Psoas muscle (tissue), 8 donors: Measurements from ENCODE around the gene RPL28. TPM values are rescaled to one million over a fixed set of nuclear protein-coding genes. Genes with fewer than 3 reads are reported as not detected.
"Not testable (repeated sequence)": the region's sequence is repeated elsewhere in the genome, so short reads cannot be mapped to it uniquely, and the experiment has no call there.

ENCODE experiments used
- ATAC-seq, 4 donors: fragments of 200-7000 bp; cut with Tn5 transposase; one replicate each; pipeline ENCODE4 v1.9.1; 2020; ENCODE audit warnings: moderate library complexity in 3 of 4, mild to moderate bottlenecking in 2 of 4
- DNase-seq, 2 donors: peaks; one replicate each; pipeline ENCODE4 v3.0.0-alpha.2; 2020
- H3K27ac ChIP-seq: fragments of 200-600 bp; one replicate; pipeline ENCODE4 v1.8.0; 2022
- H3K27me3 ChIP-seq, 3 donors: fragments of 200-600 bp in 1 of 3; one replicate each; pipeline versions ENCODE4 v1.6.1 to v1.8.0; 2013 to 2022; ENCODE audit warnings: low read length in 2 of 3, mild to moderate bottlenecking in 2 of 3, moderate library complexity in 1 of 3; ENCODE audit not compliant: insufficient read depth in 3 of 3
- H3K36me3 ChIP-seq, 2 donors: fragments of 200-600 bp in 1 of 2; one replicate each; pipeline versions ENCODE4 v1.6.1 to v1.8.0; 2013 to 2022; ENCODE audit warnings: low read depth in 1 of 2, mild to moderate bottlenecking in 1 of 2, moderate library complexity in 1 of 2; ENCODE audit not compliant: insufficient read depth in 1 of 2
- H3K4me1 ChIP-seq: fragments of 200-600 bp; one replicate; pipeline ENCODE4 v1.8.0; 2022
- H3K4me3 ChIP-seq: fragments of 200-600 bp; one replicate; pipeline ENCODE4 v1.8.0; 2022; ENCODE audit warnings: mild to moderate bottlenecking
- H3K9me3 ChIP-seq: fragments of 200-600 bp; one replicate; pipeline ENCODE4 v1.8.0; 2022
- WGBS, 3 donors: extraction: QIAGEN DNeasy Blood & Tissue Kit; methylation state at CpG; one replicate each; pipeline versions ENCODE4 v1.1.6 to v1.1.7; 2013; 5-methylcytosine and 5-hydroxymethylcytosine counted together
- intact Hi-C, 2 donors: fragments of 100-400 bp; cut with DNase I; formaldehyde crosslinking; loops; one replicate each; pipeline versions ENCODE4 v1.11.0 to v1.14.2; 2022
- polyA plus RNA-seq, 3 donors: library from polyadenylated mRNA; stranded (reverse); fragments of 200-250 nt; gene quantifications; one replicate each; pipeline ENCODE4 v1.2.3, GENCODE V29; 2013
- total RNA-seq, 4 donors: library from RNA; stranded (reverse); fragmentation: NEBNext Ultra II Directional in 2 of 4; extraction: Animal tissue kit (Norgen Biotek cat#: 25700) in 2 of 4; gene quantifications; one replicate each; pipeline versions ENCODE4 v1.2.1 to v1.2.4, GENCODE V29; 2021 to 2023
- TF ChIP-seq, protein P1 (sequence below): fragments of 200-600 bp; IDR thresholded peaks from one replicate; pipeline ENCODE4 v1.8.0; 2022; ENCODE audit warnings: antibody characterized with exemption
- donor health status: healthy with polysubstance abuse.
- donor health status: DM: no; HTN: no; CAD: no; lungs with moderate emphysema.
- donor health status: Bipolar disorder and iron deficiency.
- donor health status: healthy.
- donor health status: DM: yes; HTN: yes; CAD: no.
- donor health status: DM: no; HTN: no; CAD: no.
- donor health status: DM: no; HTN: no; CAD: no.
- donor health status: DM: yes; HTN: yes; CAD: no.

RPL28 gene
- total and polyA plus RNA-seq, 7 donors, result 547 to 1,362 (median 675) TPM

DNA sequence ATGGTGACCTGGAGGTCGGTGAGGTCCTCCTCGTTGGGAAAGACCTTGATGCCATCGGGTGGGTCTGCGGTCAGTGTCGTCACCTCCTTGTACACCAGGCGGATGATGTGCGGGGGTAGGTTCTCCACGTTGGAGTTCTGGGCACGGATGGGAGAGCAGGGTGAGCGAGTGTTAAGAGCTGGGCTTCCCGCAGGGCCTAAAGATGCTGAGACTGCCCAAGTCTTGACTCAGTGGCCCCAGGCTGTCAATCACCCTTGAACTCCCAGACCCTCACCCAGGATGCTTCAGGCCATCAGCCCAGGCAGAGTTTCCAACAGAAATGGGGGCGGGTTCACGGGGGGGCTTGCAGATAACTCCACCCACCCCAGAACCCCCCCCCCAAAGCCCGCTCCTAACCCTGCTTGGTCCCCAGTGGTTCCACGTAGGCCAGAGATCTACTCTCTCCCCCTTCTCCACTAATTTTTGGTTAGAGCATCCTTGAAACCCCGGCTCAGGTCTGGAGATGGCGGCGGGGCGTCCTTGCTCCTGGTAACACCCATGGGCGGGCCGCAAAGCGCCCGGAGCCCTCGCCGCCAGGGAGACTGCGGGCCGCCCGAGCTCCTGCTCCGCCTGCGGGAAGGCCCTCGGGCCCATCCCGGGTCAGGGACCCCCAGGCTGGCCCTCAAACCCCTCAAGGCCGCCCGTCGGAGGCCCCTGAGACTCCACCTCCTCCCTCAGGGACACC is 21.3 kb downstream of the RPL28 start:
- H3K9me3 ChIP-seq, result no peaks in the 10 kb centered on the region
- 15 to 21% (median 18%) methylated on average over 33 to 35 of the region's 35 CpGs for WGBS, 3 donors
- TF ChIP-seq, protein P1, sequence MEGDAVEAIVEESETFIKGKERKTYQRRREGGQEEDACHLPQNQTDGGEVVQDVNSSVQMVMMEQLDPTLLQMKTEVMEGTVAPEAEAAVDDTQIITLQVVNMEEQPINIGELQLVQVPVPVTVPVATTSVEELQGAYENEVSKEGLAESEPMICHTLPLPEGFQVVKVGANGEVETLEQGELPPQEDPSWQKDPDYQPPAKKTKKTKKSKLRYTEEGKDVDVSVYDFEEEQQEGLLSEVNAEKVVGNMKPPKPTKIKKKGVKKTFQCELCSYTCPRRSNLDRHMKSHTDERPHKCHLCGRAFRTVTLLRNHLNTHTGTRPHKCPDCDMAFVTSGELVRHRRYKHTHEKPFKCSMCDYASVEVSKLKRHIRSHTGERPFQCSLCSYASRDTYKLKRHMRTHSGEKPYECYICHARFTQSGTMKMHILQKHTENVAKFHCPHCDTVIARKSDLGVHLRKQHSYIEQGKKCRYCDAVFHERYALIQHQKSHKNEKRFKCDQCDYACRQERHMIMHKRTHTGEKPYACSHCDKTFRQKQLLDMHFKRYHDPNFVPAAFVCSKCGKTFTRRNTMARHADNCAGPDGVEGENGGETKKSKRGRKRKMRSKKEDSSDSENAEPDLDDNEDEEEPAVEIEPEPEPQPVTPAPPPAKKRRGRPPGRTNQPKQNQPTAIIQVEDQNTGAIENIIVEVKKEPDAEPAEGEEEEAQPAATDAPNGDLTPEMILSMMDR, result no peak
- peak overlapping the region; percentile 73 for H3K4me3 ChIP-seq
- intact Hi-C loops, result no loop called here
- DNase-seq, result peak; percentile 38 to 40
- ATAC-seq, result peak in 2 of 4 donors; percentile 1
- no peaks in the 10 kb centered on the region for H3K27me3 ChIP-seq
- peak overlapping the region; percentile 92 for H3K27ac ChIP-seq
- H3K36me3 ChIP-seq, result peaks cover 0 to 24% of the 10 kb centered on the region in 2 donors
- H3K4me1 ChIP-seq, result no peaks in the 10 kb centered on the region

- DNase-seq, H3K27me3 ChIP-seq, H3K9me3 ChIP-seq, ATAC-seq, H3K4me1 ChIP-seq, intact Hi-C loops: not testable (repeated sequence)
- Histone ChIP-seq H3K27ac (peak within 1 kb of the TSS; percentile 92), H3K4me3 (peak within 1 kb of the TSS; percentile 73), H3K36me3 (peaks cover 0 to 20% of the 10 kb centered on the region in 2 donors)
- 0 to 3% (median 1%) methylated on average over 12 to 36 of the region's 36 CpGs for WGBS, 3 donors
Observed at GRCh38 chr19:55407550-55407799, 21.7 kb downstream of the RPL28 start, which contains the start of gene UBE2S. Gene UBE2S (minus strand): TSS chr19:55407788. CDS start chr19:55407589, 199 bp downstream.

- H3K4me3 ChIP-seq, result peak overlapping the region; percentile 73
- peak; percentile 95 to 97 (median 96) for ATAC-seq
- 1% methylated on average over 72 of the region's 72 CpGs for WGBS, 3 donors
- TF ChIP-seq, protein P1, result no peak
- intact Hi-C loops, result no loop called here
- H3K9me3 ChIP-seq, result no peaks in the 10 kb centered on the region
- H3K27me3 ChIP-seq, result no peaks in the 10 kb centered on the region
- peaks cover 0 to 15% of the 10 kb centered on the region in 2 donors for H3K36me3 ChIP-seq
- H3K27ac ChIP-seq, result peak overlapping the region; percentile 92
- DNase-seq, result peak; percentile 98 to 99
- H3K4me1 ChIP-seq, result no peaks in the 10 kb centered on the region
Observed at GRCh38 chr19:55407800-55408532, 22.2 kb downstream of the RPL28 start.

DNA sequence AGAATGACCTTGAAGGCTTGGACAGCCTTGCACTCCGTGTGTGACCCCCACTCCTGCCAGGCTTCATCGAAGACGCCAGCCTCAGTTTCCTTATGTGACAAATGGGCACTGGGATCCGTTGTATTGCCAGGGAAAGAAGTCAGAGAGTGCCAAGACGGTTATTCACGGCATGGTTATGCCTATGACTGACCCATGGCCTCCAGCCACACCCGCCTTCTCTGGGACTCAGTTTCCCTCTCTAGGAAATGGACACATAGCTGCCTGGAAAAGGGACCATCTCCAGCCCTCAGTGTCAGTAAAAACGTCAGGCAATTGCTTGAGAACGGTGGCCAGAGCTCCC is 22.8 kb downstream of the RPL28 start:
- peak overlapping the region; percentile 92 for H3K27ac ChIP-seq
- no peak for DNase-seq
- peaks cover 0 to 11% of the 10 kb centered on the region in 2 donors for H3K36me3 ChIP-seq
- no peaks in the 10 kb centered on the region for H3K4me1 ChIP-seq
- peak overlapping the region; percentile 73 for H3K4me3 ChIP-seq
- H3K9me3 ChIP-seq, result no peaks in the 10 kb centered on the region
- TF ChIP-seq, protein P1, result no peak
- ATAC-seq, result no peak
- 51 to 61% (median 57%) methylated on average over 9 of the region's 9 CpGs for whole genome bisulfite sequencing, 3 donors
- no peaks in the 10 kb centered on the region for H3K27me3 ChIP-seq
- intact Hi-C loops, result no loop called here

DNA sequence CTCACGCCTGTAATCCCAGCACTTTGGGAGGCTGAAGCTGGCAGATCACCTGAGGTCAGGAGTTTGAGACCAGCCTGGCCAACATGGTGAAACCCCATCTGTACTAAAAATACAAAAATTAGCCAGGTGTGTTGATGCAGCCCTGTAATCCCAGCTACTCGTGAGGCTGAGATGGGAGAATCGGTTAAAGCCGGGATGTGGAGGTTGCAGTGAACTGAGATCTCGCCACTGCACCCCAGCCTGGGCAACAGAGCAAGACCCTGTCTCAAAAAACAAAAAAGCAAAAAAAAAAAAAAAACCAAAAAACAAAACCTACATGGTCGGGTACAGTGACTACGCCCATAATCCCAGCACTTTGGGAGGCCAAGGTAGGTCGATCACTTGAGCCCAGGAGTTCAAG is 23.4 kb downstream of the RPL28 start:
- DNase-seq, result peak in 1 of 2 donors; percentile 6
- intact Hi-C loops, H3K4me3 ChIP-seq, H3K27ac ChIP-seq, ATAC-seq, H3K27me3 ChIP-seq, H3K4me1 ChIP-seq, H3K9me3 ChIP-seq, H3K36me3 ChIP-seq: not testable (repeated sequence)
- 89 to 93% (median 92%) methylated on average over 8 of the region's 8 CpGs for WGBS, 3 donors
